Measurements from ENCODE around the gene GPR18.
A peak's percentile ranks its signal among the peaks of the same experiment; 100 is the strongest.
"Not testable (repeated sequence)": the region's sequence is repeated elsewhere in the genome, so short reads cannot be mapped to it uniquely, and the experiment has no call there.

The GPR18 gene

DNA sequence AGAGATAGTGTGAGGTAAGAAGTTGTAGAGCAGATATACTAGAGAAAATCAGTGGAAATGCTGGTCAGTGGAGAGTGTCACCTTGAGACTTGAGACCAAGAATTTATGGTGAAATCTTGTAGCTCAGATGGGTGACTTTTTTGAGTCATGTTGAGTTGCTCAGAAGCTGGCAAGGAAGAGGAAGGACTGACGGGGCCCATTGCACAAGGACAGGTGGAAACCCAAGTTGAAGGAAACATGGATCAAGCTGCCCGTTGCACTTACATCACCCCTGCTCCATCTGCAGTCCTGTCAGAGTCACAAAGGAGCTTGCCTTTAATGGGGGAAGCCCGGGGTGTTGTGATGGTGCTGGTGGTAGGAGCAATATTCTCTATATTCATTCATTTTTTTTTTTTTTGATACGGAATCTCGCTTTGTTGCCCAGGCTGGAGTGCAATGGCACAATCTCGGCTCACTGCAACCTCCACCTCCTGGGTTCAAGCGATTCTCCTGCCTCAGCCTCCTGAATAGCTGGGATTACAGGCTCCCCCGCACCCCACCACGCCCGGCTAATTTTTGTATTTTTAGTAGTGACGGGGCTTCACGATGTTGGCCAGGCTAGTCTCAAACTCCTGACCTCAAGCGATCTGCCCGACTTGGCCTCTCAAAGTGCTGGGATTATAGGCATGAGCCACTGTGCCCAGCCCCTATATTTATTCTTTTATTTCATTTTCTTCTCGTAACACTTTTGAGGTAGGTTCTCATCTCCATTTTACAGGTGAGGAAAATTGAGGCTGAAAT is 30.1 kb downstream of the GPR18 start:
- DNase-seq, result no peak

GRCh38 chr13:99227331-99227900 is 30.8 kb downstream of the GPR18 start:
- no peak for DNase-seq

- no peak for DNase-seq
Measured at GRCh38 chr13:99226513-99226912, 31.7 kb downstream of the GPR18 start.

DNA sequence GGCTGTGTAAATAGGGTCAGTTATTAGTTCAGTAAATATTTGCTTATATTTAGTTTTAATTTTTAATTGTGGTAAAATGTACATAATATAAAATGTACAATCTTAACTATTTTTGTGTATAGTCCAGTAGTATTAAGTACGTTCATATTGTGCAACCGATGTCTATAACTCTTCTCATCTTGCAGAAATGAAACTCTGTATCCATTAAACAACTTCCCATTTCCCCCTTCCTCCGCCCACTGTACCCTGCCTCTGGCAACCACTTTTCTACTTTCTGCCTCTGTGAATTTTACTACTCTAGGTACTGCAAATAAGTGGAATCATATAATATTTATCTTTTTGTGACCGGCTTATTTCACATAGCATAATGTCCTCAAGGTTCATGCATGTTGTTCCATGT is 33.1 kb downstream of the GPR18 start:
- DNase-seq, result no peak

GRCh38 chr13:99224021-99224420 is 34.2 kb downstream of the GPR18 start:
- peak; percentile 28 for DNase-seq

- no peak for DNase-seq
Measured at GRCh38 chr13:99223587-99223986, 34.6 kb downstream of the GPR18 start.

- DNase-seq, result no peak
Measured at GRCh38 chr13:99221567-99222239, 36.5 kb downstream of the GPR18 start.

DNA sequence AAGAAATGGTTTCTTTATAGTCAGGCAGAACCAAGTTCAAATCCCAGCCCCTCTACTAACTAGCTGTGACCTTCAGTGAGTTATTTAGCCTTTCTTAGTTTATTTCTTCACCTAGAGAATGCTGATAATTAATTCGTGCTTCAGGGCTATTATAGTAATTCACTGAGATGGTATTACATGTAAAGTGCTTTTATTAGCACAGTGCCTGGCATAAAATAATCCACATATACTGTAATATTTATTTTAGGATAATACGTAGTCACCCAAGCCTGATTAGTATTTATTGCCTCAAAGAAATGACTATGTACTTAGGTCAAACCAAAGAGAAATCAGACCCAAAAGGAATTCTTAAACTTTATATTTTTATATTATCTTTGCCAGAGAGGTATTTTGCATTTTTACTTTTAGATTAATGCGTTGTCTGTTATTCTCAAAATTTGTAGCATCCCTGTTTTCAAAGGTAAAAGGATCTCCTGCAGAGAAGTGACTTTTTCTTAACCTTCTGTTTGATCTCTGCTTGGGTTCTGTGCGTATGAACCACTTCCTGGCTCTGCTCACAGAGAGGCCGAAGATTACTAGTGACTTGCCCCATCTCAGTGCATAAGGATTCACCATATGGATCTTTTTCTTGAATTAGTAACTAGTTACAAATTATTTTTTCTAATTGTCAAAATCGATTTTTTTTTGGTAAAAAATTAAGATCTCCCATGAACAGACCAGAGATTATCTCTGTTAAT is 37.8 kb downstream of the GPR18 start:
- peak; percentile 30 for DNase-seq

GRCh38 chr13:99218969-99219368 is 39.2 kb downstream of the GPR18 start:
- no peak for DNase-seq

DNA sequence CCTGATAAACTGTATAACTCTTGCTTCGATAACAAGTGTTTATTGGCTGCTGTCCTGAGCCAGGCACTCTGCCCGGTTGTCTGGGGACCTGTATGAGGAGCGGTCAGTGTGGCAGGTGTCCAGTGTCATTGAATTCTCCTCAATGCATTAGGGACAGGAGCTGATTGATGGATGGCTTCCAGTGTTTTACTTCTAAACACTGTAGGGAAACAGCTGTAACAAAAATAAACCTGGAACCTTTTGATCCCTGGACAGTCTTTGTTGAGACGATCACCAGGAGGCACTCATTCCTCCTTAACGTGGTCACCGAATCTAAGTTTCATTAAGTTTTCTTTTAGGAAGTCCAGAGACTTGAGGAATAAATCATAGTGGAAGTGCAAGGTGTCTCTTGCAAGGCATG is 39.6 kb downstream of the GPR18 start:
- DNase-seq, result no peak

DNA sequence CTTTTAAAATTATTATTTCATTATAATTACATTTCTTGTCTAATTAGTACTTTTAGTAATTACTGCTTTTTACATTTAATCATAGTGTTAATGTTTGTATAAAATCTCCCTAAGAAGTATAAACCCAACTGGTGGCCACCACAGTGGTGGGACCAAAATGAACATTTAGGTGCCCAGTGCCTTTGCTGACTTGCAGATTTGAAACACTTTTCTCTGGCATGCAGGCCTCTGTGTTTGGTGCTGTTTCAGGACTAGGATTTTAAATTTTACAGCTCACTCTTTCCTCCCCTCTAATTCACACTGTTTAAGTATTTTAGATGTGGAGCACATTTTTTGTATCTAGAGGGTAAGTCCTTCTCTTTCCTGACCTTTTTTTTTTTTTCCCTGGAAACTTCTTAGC is 40.1 kb downstream of the GPR18 start:
- no peak for DNase-seq

- no peak for DNase-seq
Measured at GRCh38 chr13:99217461-99218110, 40.6 kb downstream of the GPR18 start.

- no peak for DNase-seq
Measured at GRCh38 chr13:99215184-99215830, 42.9 kb downstream of the GPR18 start.

- no peak for DNase-seq
Measured at GRCh38 chr13:99214731-99215130, 43.4 kb downstream of the GPR18 start.

GRCh38 chr13:99214232-99214631 is 43.9 kb downstream of the GPR18 start:
- no peak for DNase-seq

- DNase-seq, result no peak
Measured at GRCh38 chr13:99211421-99212035, 46.7 kb downstream of the GPR18 start.

GRCh38 chr13:99210627-99211026 is 47.6 kb downstream of the GPR18 start:
- DNase-seq, result not testable (repeated sequence)

- no peak for DNase-seq
Measured at GRCh38 chr13:99208845-99209527, 49.2 kb downstream of the GPR18 start.

- DNase-seq, result peak; percentile 75
Measured at GRCh38 chr13:99208185-99208584, 50.0 kb downstream of the GPR18 start.

- no peak for DNase-seq
Measured at GRCh38 chr13:99207511-99207910, 50.7 kb downstream of the GPR18 start.

DNA sequence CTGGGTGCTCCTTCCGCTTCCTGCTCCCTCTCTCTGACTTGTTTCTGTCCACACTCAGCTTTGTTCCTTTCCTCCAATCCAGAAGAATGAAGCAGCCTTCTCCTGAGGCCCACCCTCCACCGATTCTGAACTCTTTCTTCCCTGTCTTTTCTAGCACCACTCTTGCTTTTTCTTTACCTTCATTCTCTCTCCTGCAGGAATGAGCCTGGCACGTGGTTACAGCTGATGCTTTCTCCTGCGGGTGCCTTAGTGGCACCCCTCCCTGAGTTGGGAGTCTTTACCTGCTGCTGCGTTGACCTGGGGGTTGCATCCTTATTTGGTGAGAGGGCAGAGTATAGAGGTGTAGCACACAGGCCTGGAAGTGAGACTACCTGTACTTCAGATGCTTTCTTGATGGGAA is 51.3 kb downstream of the GPR18 start:
- DNase-seq, result no peak

Data from NCI-H69 (cell line).